Mucosa of descending colon (tissue), 3 donors: ENCODE results near the gene NPTN. TPM values are rescaled to one million over a fixed set of nuclear protein-coding genes. Genes with fewer than 3 reads are reported as not detected.

Source experiments
- ATAC-seq: fragments of 200-7000 bp; cut with Tn5 transposase; one replicate; pipeline ENCODE4 v1.9.1; 2020; ENCODE audit warnings: mild to moderate bottlenecking, moderate library complexity
- DNase-seq, 3 donors: peaks; one replicate each; pipeline ENCODE4 v3.0.0-alpha.2; 2020
- H3K36me3 ChIP-seq: fragments of 200-600 bp; one replicate; pipeline ENCODE4 v1.8.0; 2021; ENCODE audit warnings: low read depth, mild to moderate bottlenecking
- H3K4me1 ChIP-seq: fragments of 200-600 bp; one replicate; pipeline ENCODE4 v1.8.0; 2021; ENCODE audit warnings: low read depth, mild to moderate bottlenecking
- H3K4me3 ChIP-seq: fragments of 200-600 bp; one replicate; pipeline ENCODE4 v1.8.0; 2021; ENCODE audit warnings: mild to moderate bottlenecking
- H3K9me3 ChIP-seq: fragments of 200-600 bp; one replicate; pipeline ENCODE4 v1.8.0; 2021; ENCODE audit warnings: mild to moderate bottlenecking
- CTCF ChIP-seq: fragments of 200-600 bp; IDR thresholded peaks from one replicate; pipeline ENCODE4 v1.8.0; 2022; ENCODE audit warnings: antibody characterized with exemption, mild to moderate bottlenecking
- intact Hi-C, 2 donors: fragments of 100-400 bp; cut with DNase I in 1 of 2; cut with micrococcal nuclease in 1 of 2; formaldehyde crosslinking; loops; one replicate each; pipeline versions ENCODE4 v1.11.0 to v1.11.1; 2022; cut with DNase I, micrococcal nuclease
- total RNA-seq, 3 donors: library from RNA; stranded (reverse); fragmentation: NEBNext Ultra II Directional in 2 of 3; extraction: Animal tissue kit (Norgen Biotek cat#: 25700) in 2 of 3; gene quantifications; one replicate each; pipeline versions ENCODE4 v1.2.1 to v1.2.4, GENCODE V29; 2021 to 2023
- donor health status: DM: no; HTN: no; CAD: no; lungs with moderate emphysema.
- donor health status: DM: no; HTN: no; CAD: no.
- donor health status: DM: no; HTN: yes; CAD: no.

Gene NPTN
- total RNA-seq, 3 donors from 2014 or later: 157 to 200 (median 168) TPM

- no peak for TF ChIP-seq CTCF
- DNase-seq: no peak
- no peak overlapping the region for H3K4me3 ChIP-seq
- intact Hi-C loops: no loop called here
- no peaks in the 10 kb centered on the region for H3K36me3 ChIP-seq
- peaks cover 25% of the 10 kb centered on the region for H3K4me1 ChIP-seq
- H3K9me3 ChIP-seq: no peaks in the 10 kb centered on the region
- no peak for ATAC-seq
Measured at GRCh38 chr15:73602992-73603391, 30.2 kb downstream of the NPTN start.

- no peak for DNase-seq
- TF ChIP-seq CTCF: no peak
- ATAC-seq: peak; percentile 76
- intact Hi-C loops: no loop called here
- Histone ChIP-seq H3K36me3 (no peaks in the 10 kb centered on the region), H3K4me3 (no peak overlapping the region), H3K4me1 (peaks cover 31% of the 10 kb centered on the region), H3K9me3 (no peaks in the 10 kb centered on the region)
Measured at GRCh38 chr15:73602446-73602843, 30.7 kb downstream of the NPTN start.

- ATAC-seq (peak; percentile 73), DNase-seq (peak in 1 of 3 donors; percentile 65)
- Histone ChIP-seq H3K9me3 (no peaks in the 10 kb centered on the region), H3K4me3 (no peak overlapping the region), H3K4me1 (peaks cover 34% of the 10 kb centered on the region), H3K36me3 (no peaks in the 10 kb centered on the region)
- intact Hi-C loops: no loop called here
- TF ChIP-seq CTCF: no peak
Measured at GRCh38 chr15:73601451-73602445, 31.4 kb downstream of the NPTN start.

- TF ChIP-seq CTCF: no peak
- peaks cover 34% of the 10 kb centered on the region for H3K4me1 ChIP-seq
- H3K36me3 ChIP-seq: no peaks in the 10 kb centered on the region
- no peak overlapping the region for H3K4me3 ChIP-seq
- no peaks in the 10 kb centered on the region for H3K9me3 ChIP-seq
- intact Hi-C loops: no loop called here
- DNase-seq: no peak
- ATAC-seq: no peak
Measured at GRCh38 chr15:73600413-73601335, 32.5 kb downstream of the NPTN start.

- Histone ChIP-seq H3K4me3 (no peak overlapping the region), H3K9me3 (no peaks in the 10 kb centered on the region), H3K36me3 (no peaks in the 10 kb centered on the region), H3K4me1 (peaks cover 34% of the 10 kb centered on the region)
- intact Hi-C loops: no loop called here
- ATAC-seq (peak; percentile 64), DNase-seq (no peak)
- TF ChIP-seq CTCF: no peak
Measured at GRCh38 chr15:73599934-73600333, 33.3 kb downstream of the NPTN start.
